NCI-H69 (cell line): ENCODE measurements around the gene LRFN5.

Source experiments
- DNase-seq: peaks from one replicate; lab custom pipeline; 2025; lab: John Stamatoyannopoulos, UW

The LRFN5 gene

GRCh38 chr14:41773536-41774279 is 167.0 kb downstream of the LRFN5 start:
- DNase-seq, result no peak

DNA sequence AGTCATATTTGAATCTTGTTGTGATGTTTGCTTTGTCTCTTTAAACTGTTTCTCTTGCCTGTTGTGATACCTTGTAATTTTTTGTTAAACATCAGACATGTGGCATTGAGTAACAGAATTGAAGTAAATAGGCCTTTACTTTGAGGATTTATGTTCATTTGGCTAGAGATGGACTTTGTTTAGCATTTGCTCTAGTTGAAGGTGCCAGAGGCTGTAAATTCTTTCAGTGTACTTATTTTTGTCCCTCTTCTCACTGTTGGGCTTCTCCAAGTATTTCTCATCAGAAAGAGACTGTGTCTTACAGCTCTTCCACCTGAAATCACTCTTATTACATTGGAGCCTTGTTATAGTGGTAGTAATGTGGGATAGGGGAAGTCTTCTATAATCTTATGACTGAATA is 175.8 kb downstream of the LRFN5 start:
- no peak for DNase-seq

- no peak for DNase-seq
These were observed 176.7 kb downstream of the LRFN5 start for GRCh38 chr14:41783403-41783802.

DNA sequence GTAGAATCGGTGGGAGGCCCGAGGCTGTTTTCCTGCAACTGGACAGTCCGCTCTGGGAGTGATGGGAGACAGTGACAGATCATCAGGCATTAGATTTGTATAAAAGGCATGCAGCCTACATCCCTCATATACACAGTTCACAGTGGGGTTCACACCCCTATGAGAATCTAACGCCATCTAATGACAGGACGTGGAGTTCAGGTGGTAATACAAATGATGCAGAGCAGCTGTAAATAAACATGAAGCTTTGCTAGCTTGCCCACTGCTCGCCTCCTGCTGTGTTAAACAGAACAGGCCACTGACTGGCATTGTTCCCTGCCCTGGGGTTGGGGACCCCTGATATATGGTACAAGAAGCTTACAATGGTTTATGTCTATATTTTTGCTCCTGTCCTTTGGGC is 179.0 kb downstream of the LRFN5 start:
- peak; percentile 77 for DNase-seq

DNA sequence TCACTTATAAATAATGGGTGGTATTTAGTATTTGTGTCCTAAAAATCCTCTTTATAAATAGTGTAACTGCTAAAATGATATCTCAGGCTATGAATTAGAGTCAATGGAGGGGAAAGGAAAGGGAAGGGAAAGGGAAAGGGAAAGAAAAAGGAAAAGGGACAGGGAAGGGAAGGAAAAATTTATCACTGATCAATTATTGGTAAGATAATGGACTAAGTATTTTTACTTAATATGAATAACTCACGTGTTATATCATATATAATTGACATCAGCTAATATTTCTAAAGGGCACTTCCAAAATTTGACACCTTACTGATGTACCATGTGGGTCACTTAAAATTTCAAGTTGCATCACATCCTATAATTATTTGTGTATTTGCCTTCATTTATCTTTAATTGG is 193.1 kb downstream of the LRFN5 start:
- DNase-seq, result no peak

DNA sequence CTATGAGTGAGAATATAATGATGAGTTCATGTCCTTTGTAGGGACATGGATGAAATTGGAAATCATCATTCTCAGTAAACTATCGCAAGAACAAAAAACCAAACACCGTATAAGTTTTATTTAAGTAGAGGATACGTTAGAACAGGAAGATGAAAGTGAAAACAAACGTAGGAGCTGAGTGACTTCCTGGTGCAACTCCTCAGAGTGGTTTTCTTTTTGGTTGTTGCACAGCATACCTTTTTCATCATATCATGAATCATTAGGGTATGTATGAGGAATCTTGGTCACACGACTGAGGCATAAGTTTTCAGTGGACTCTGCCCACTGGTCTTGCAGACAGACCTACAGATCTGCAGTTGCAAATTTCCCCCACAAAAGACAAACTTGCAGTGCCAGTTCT is 199.0 kb downstream of the LRFN5 start:
- no peak for DNase-seq

GRCh38 chr14:41806366-41806975 is 199.8 kb downstream of the LRFN5 start:
- DNase-seq, result no peak

DNA sequence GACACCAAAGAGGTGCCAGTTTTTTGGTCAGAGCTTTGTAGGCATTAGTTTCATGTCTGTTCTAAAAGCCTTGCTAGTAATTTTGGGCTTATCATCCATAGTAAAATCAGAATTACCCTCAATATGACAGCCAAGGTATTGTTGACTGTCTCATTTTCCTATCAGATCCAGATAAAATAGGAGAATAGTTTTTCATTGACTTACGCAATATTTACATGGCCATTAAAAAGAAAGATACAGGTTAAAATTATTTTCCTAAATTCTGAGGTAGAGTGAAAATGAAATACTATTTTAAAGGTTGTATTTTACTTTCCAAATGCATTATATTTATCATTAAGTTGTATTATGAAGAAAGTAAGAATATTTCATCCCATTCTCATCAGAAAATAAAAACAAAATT is 203.7 kb downstream of the LRFN5 start:
- DNase-seq, result no peak

DNA sequence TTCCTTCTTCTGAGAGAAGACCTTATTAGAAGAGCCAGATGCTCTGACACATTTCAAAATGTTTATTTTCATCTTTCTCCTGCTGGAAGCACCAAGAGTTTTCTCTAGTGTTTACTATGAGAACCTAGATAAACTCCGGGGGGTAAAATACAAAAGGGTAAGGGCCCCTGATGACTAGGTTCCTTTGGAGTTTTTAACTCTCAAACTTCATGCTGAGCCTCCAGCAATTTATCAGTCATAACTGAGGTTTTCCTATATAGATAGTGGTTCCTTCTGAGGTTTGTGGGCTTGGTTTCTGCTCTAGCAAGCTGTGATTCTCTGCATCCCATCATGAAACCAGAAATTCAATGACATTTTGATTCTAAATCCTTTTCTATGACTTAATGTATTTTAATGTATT is 210.9 kb downstream of the LRFN5 start:
- DNase-seq, result no peak

DNA sequence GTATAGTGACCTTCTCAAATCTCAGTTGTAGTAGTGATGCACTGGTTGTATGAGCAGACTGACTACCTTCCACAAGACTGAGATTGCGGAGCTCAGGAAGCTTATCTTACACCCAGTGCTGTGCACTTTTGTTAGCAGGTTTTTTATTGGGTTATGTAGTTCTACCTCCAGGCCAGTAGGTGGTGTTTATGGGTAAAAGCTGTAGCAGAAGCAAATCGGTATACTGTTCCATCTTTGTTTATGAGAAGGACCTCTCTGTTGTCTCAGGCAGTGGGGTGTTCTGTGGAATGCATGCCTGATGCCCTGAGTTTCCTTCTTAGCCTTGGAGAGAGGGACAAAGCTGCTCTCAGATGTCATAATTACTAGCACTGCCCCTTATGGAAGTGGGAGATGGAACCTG is 217.8 kb downstream of the LRFN5 start:
- DNase-seq, result no peak

DNA sequence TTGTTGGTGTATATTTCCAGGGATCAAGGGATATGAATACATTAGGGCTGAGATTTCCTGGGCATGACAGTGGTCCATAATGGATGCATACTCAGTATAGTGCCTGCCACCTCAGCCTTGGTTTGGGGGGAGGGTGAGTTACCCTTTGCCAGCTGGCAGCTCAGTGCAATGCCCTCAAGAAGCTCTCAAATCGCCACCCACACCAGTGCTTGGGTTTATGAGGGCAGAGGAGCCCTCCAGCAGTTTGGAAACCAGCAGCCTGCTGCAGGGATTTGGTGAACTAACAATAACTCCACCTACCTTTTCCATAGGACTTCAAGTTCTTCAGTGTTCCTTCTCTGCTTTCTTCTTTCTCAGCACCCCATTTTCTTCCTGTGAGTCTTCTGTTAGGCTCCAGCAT is 218.9 kb downstream of the LRFN5 start:
- DNase-seq, result no peak

GRCh38 chr14:41830714-41831406 is 224.2 kb downstream of the LRFN5 start:
- DNase-seq, result peak; percentile 89

GRCh38 chr14:41839661-41840060 is 233.0 kb downstream of the LRFN5 start:
- DNase-seq, result no peak

GRCh38 chr14:41859336-41859735 is 252.7 kb downstream of the LRFN5 start:
- peak; percentile 27 for DNase-seq

DNA sequence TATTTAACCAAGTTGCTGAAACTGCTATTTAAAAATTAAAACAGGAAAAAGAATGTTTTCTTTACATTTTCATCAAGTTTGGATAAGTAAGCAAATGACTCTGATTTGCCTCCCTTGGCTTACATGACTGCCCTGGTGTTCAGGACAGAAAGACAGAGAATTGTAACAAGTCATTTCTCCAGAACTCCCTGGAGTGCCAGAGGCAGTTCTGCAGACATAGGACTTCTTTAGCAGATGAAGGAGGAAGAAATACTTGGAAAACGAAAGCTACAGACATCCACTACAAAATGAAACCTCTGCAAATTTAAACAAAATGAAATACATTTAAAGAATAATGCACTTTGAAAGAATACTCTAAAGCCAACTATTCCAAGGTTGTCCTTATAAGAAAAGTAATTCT is 253.9 kb downstream of the LRFN5 start:
- DNase-seq, result no peak

DNA sequence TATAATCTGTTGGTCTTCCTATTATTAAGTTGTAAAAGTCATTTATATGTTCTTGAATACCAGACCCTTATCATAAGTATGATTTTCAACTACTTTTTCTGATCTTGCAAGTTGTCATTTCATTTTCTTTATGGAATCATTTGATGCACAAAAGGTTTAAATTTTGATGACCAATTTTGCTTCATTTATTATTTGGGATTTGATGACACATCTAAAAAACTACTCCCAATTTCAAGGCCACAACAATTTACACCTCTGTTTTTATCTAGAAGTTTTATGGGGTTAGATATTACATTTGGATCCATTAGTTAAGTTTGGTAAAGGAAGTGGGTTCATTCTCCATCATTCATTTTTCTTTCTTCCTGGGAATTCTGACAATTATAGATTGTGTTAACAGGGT is 259.2 kb downstream of the LRFN5 start:
- no peak for DNase-seq

GRCh38 chr14:41868396-41868795 is 261.7 kb downstream of the LRFN5 start:
- DNase-seq, result no peak

DNA sequence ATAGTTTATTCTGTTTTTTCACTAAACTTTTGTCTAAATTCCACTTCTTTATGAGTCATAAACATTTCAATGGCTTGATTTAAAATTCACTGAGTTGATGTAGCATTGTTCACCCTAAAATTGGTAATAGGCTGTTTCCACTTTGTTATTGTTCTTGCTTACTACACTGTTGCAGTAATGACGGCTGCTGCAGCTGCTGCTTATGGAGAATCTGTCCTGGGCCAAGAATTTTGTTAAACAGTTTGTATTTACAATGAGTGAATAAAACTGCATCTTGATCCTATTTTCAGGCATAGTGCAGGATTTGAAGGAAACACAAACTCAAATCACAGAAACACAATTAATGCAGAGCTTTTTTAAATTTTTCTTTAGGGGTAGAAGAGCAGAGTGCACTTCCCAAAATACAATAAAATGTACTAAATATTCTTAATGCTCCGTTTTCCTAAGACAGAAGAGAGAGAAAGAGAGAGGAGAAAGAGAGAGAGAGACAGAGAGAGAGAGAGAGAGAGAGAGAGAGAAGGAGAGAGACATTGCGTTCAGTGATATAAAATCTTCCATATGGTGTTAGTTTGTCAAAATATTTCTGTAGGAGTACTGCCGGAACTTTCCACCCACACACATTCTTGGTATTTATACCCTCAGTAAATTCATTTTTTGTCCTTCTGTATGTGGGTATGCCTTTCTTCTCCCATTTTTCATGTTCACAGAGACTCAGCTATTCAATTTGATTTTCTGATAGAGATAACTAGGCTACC is 266.4 kb downstream of the LRFN5 start:
- no peak for DNase-seq

DNA sequence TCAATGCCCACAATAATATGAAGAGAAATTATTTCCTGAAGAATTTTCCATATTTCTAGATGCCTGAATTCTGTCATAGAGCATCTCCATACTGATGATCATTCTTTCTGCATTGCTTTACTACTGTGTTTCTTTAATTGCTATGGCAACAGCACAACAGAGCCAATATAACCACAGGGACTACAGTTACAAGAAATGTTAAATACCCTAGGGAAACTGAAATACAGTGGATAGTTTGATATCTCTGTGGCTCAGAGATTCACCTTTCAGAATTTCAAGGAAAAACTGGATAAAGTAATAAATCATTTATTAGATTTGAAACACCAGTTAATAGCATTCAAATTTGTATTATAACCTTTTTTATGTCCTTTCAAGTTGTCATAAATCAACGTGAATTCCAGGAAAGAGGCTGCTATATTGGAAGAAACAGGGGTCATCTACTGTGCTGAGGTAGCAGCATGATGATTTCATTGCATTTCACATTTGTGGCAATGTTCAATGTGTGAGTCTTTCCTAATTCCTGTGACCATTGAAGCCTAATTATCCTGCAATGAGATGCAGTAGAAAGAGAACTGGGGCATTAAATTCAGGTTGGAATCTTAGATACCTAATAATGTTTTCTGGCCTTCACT is 267.1 kb downstream of the LRFN5 start:
- DNase-seq, result no peak

DNA sequence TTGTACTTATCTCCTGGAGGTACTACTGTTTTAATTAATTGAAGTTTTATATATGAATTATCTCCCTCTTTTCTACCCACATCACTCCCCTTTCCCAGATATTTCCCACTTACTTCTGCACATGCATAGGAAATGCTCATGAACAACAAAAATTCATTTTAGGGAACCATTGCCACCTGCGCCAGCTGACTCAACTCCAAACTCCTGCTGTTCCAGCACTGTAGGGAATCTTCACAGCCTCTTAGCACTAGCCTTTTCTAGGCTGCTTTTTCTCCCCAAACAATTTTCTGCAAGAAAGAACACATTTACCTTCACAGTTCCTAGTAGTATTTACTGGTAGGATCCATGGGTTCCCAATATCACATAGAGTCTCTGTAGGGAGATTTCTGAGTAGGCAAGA is 268.4 kb downstream of the LRFN5 start:
- DNase-seq, result peak; percentile 13

DNA sequence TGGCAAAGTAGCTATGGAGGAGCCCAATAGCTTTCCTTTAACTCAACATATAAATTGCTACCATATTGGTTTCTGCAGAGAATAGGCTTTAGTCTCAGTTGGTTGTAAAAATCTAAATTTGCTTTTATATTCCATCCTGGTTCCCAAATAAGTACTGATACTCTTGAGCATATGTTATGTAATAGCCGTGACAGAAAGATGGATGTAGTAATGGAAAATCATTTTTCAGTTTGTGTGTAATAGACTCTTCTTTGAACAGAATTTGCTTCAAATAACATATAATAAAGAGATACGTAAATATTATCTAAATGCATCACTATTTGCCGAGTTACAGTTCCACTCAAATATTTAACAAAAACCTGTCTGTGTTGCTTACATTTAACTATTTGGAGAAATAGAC is 271.6 kb downstream of the LRFN5 start:
- DNase-seq, result no peak

GRCh38 chr14:41891624-41892023 is 284.9 kb downstream of the LRFN5 start:
- DNase-seq, result no peak
